ENCODE results near the gene PHF13. TPM values are rescaled to one million over a fixed set of nuclear protein-coding genes. Genes with fewer than 3 reads are reported as not detected.
A peak's percentile ranks its signal among the peaks of the same experiment; 100 is the strongest.

PHF13 gene
- total and polyA plus RNA-seq, 7 experiments from 2014 or later, result 4.4 to 14.3 (median 8.0) TPM

DNA sequence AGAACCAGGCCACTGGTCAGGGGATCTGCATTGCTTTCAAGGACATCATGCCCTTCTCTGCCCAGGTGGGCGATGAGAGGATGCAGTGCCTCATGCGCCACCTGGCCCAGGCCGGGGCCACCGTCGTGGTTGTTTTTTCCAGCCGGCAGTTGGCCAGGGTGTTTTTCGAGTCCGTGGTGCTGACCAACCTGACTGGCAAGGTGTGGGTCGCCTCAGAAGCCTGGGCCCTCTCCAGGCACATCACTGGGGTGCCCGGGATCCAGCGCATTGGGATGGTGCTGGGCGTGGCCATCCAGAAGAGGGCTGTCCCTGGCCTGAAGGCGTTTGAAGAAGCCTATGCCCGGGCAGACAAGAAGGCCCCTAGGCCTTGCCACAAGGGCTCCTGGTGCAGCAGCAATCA lies 38.7 kb upstream of the PHF13 start:
- DNase-seq, result no peak
- H3K4me1 Mint-ChIP-seq, result peaks cover 6 to 16% (median 10%) of the 10 kb centered on the region in 7 donors
- Histone ChIP-seq H3K4me3 (ENCODE audit: low read length) (no peak overlapping the region), H3K9me3 (ENCODE audit: control insufficient read depth in 2 of 3, low read length in 3 of 3) (no peaks in the 10 kb centered on the region), H3K27ac (ENCODE audit: low read depth, low read length) (no peak overlapping the region), H3K4me1 (ENCODE audit: control insufficient read depth in 2 of 2, insufficient read depth in 2 of 2, low read length in 2 of 2) (peaks cover 6% of the 10 kb centered on the region in 2 donors), H3K36me3 (ENCODE audit: control insufficient read depth in 2 of 3, insufficient read depth in 3 of 3, low read length in 3 of 3) (peaks cover 0 to under 1% (median 0%) of the 10 kb centered on the region in 3 experiments), H3K27me3 (ENCODE audit: control insufficient read depth in 2 of 2, insufficient read depth in 2 of 2, low read length in 2 of 2) (no peaks in the 10 kb centered on the region)
- peaks cover 0 to 6% (median 3%) of the 10 kb centered on the region in 11 donors for H3K9me3 Mint-ChIP-seq
- ChIA-PET POLR2A (interaction anchor here (1.1 kb wide), 1 partner anchor 28 kb away, joined by 5 read pairs; the partner anchor contains the start of gene KLHL21), CTCF (interaction anchor here (0.8 kb wide), 1 partner anchor 41 kb away, joined by 5 read pairs; no protein-coding TSS in a partner anchor)
- H3K27me3 Mint-ChIP-seq, result peaks cover 0 to 10% (median 0%) of the 10 kb centered on the region in 5 donors
- H3K27ac Mint-ChIP-seq, result no peak overlapping the region
- intact Hi-C loops (cut with micrococcal nuclease), result no loop called here
- no peak overlapping the region for H3K4me3 Mint-ChIP-seq
- no peaks in the 10 kb centered on the region for H3K36me3 Mint-ChIP-seq
- no peak for ATAC-seq

DNA sequence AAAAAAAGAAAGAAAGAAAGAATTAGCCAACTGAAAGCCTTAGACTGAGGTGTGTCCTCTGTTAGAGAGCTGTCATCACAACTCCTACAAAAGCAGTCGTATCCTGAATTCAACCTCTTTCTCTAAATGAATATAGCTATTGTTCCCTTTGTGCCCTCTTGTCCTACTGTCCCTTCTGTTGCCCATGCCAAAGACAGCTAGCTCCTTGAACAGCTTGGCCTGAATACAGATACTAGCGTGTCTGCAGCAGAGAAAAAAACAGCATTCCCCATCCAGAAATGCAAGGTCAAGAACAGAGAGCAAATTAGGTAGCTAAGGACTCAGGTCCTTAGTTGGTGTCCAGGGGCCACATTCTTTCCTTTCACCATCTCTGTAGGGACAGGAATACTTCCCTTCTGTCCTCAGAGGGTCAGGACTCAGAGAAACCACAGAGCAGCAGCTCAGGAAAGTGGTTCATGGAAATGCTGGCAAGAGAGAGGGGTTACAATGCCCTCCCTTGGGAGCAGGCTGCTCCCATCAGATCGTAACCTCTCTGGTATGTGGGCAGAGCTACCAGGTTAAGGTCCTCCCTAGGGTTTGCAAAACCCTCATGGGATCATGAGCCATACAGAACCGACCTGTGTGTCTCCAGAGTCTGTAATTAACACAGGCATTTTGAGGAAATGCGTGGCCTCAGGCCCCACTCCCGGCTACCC lies 35.6 kb upstream of the PHF13 start:
- peaks cover 24 to 40% (median 33%) of the 10 kb centered on the region in 7 donors for H3K4me1 Mint-ChIP-seq
- H3K4me1 ChIP-seq (ENCODE audit: control insufficient read depth in 2 of 2, insufficient read depth in 2 of 2, low read length in 2 of 2), result peaks cover 25 to 27% of the 10 kb centered on the region in 2 donors
- peaks cover 0 to 9% (median 0%) of the 10 kb centered on the region in 3 experiments for H3K36me3 ChIP-seq (ENCODE audit: control insufficient read depth in 2 of 3, insufficient read depth in 3 of 3, low read length in 3 of 3)
- H3K9me3 Mint-ChIP-seq, result no peaks in the 10 kb centered on the region
- ChIA-PET POLR2A (interaction anchor here (1.5 to 6.9 kb wide), 2 partner anchors 23 to 118 kb away, joined by 4 to 153 read pairs; partner anchors contain the start of gene KLHL21), CTCF (interaction anchor here (1.1 kb wide), 1 partner anchor 24 kb away, joined by 3 read pairs; the partner anchor contains the start of gene NOL9)
- H3K4me3 ChIP-seq (ENCODE audit: low read length), result no peak overlapping the region
- H3K9me3 ChIP-seq (ENCODE audit: control insufficient read depth in 2 of 3, low read length in 3 of 3), result no peaks in the 10 kb centered on the region
- H3K4me3 Mint-ChIP-seq, result peak overlapping the region in 3 of 10 donors; percentile 35 to 40 (median 36)
- DNase-seq (no peak), ATAC-seq (no peak)
- H3K27me3 Mint-ChIP-seq, result no peaks in the 10 kb centered on the region
- H3K27ac ChIP-seq (ENCODE audit: low read depth, low read length), result no peak overlapping the region
- H3K27me3 ChIP-seq (ENCODE audit: control insufficient read depth in 2 of 2, insufficient read depth in 2 of 2, low read length in 2 of 2), result no peaks in the 10 kb centered on the region
- H3K27ac Mint-ChIP-seq, result peak overlapping the region in 5 of 9 donors; percentile 0 to 95 (median 36)
- H3K36me3 Mint-ChIP-seq, result peaks cover 0 to 1% (median 0%) of the 10 kb centered on the region in 5 donors
- intact Hi-C loops (cut with micrococcal nuclease), result loop anchor here in 1 of 2 donors (2.0 kb wide), 1 partner anchor 47 kb away; the partner anchor contains the start of gene THAP3

- Histone ChIP-seq H3K27ac (ENCODE audit: low read depth, low read length) (peak overlapping the region; percentile 91), H3K9me3 (ENCODE audit: control insufficient read depth in 2 of 3, low read length in 3 of 3) (no peaks in the 10 kb centered on the region), H3K4me3 (ENCODE audit: low read length) (no peak overlapping the region), H3K4me1 (ENCODE audit: control insufficient read depth in 2 of 2, insufficient read depth in 2 of 2, low read length in 2 of 2) (peaks cover 25 to 27% of the 10 kb centered on the region in 2 donors), H3K27me3 (ENCODE audit: control insufficient read depth in 2 of 2, insufficient read depth in 2 of 2, low read length in 2 of 2) (no peaks in the 10 kb centered on the region), H3K36me3 (ENCODE audit: control insufficient read depth in 2 of 3, insufficient read depth in 3 of 3, low read length in 3 of 3) (peaks cover 0 to 9% (median 0%) of the 10 kb centered on the region in 3 experiments)
- no peaks in the 10 kb centered on the region for H3K9me3 Mint-ChIP-seq
- peaks cover 24 to 40% (median 33%) of the 10 kb centered on the region in 7 donors for H3K4me1 Mint-ChIP-seq
- peak overlapping the region; percentile 76 to 97 (median 96) for H3K4me3 Mint-ChIP-seq
- no peak for ATAC-seq
- no peak for DNase-seq
- H3K27me3 Mint-ChIP-seq, result no peaks in the 10 kb centered on the region
- H3K36me3 Mint-ChIP-seq, result peaks cover 0 to 1% (median 0%) of the 10 kb centered on the region in 5 donors
- intact Hi-C loops (cut with micrococcal nuclease), result loop anchor here (1.0 to 2.0 kb wide), 6 partner anchors 24 to 123 kb away; partner anchors contain the start of genes NOL9 (in 2 of the 2), PHF13 (in 2 of the 2), DNAJC11 (in 1 of the 2) and KLHL21 (in 1 of the 2)
- peak overlapping the region; percentile 88 to 98 (median 95) for H3K27ac Mint-ChIP-seq
- POLR2A ChIA-PET, result interaction anchor here (0.9 to 6.9 kb wide), 5 partner anchors 23 to 118 kb away, joined by 3 to 153 read pairs (median 5); partner anchors contain the start of gene KLHL21
- CTCF ChIA-PET, result interaction anchor here (1.1 kb wide), 1 partner anchor 25 kb away, joined by 3 read pairs; the partner anchor contains the start of gene NOL9
Measured at GRCh38 chr1:6578624-6579373, 34.7 kb upstream of the PHF13 start.

- ATAC-seq (peak; percentile 98), DNase-seq (peak; percentile 92 to 97 (median 94))
- no peaks in the 10 kb centered on the region for H3K9me3 ChIP-seq (ENCODE audit: control insufficient read depth in 2 of 3, low read length in 3 of 3)
- Mint-ChIP-seq H3K27me3 (no peaks in the 10 kb centered on the region), H3K9me3 (peaks cover 0 to under 1% (median 0%) of the 10 kb centered on the region in 11 donors), H3K36me3 (peaks cover 0 to 1% (median 0%) of the 10 kb centered on the region in 5 donors), H3K27ac (peak within 1 kb of the TSS; percentile 88 to 98 (median 95)), H3K4me3 (peak within 1 kb of the TSS; percentile 76 to 97 (median 96)), H3K4me1 (peaks cover 27 to 43% (median 35%) of the 10 kb centered on the region in 7 donors)
- peak within 1 kb of the TSS; percentile 91 for H3K27ac ChIP-seq (ENCODE audit: low read depth, low read length)
- intact Hi-C loops (cut with micrococcal nuclease), result loop anchor here (1.0 to 2.0 kb wide), 7 partner anchors 22 to 122 kb away; partner anchors contain the start of genes NOL9 (in 2 of the 2), PHF13 (in 2 of the 2), DNAJC11 (in 1 of the 2) and KLHL21 (in 1 of the 2)
- no peaks in the 10 kb centered on the region for H3K27me3 ChIP-seq (ENCODE audit: control insufficient read depth in 2 of 2, insufficient read depth in 2 of 2, low read length in 2 of 2)
- peaks cover 0 to 9% (median 0%) of the 10 kb centered on the region in 3 experiments for H3K36me3 ChIP-seq (ENCODE audit: control insufficient read depth in 2 of 3, insufficient read depth in 3 of 3, low read length in 3 of 3)
- ChIA-PET POLR2A (interaction anchor here (0.6 to 6.9 kb wide), 15 partner anchors 9 to 122 kb away, joined by 3 to 153 read pairs (median 4); partner anchors contain the start of genes DNAJC11, KLHL21, NOL9 and TAS1R1), CTCF (interaction anchor here (1.0 to 1.7 kb wide), 5 partner anchors 9 to 37 kb away, joined by 3 to 7 read pairs (median 4); no protein-coding TSS in a partner anchor)
- peaks cover 25 to 27% of the 10 kb centered on the region in 2 donors for H3K4me1 ChIP-seq (ENCODE audit: control insufficient read depth in 2 of 2, insufficient read depth in 2 of 2, low read length in 2 of 2)
- H3K4me3 ChIP-seq (ENCODE audit: low read length), result peak within 1 kb of the TSS; percentile 76
Measured at GRCh38 chr1:6579374-6580118, 34.0 kb upstream of the PHF13 start, which contains the start of gene ZBTB48. TSS of gene ZBTB48 (plus strand) at chr1:6579994. CDS start at chr1:6580610, 616 bp downstream.

DNA sequence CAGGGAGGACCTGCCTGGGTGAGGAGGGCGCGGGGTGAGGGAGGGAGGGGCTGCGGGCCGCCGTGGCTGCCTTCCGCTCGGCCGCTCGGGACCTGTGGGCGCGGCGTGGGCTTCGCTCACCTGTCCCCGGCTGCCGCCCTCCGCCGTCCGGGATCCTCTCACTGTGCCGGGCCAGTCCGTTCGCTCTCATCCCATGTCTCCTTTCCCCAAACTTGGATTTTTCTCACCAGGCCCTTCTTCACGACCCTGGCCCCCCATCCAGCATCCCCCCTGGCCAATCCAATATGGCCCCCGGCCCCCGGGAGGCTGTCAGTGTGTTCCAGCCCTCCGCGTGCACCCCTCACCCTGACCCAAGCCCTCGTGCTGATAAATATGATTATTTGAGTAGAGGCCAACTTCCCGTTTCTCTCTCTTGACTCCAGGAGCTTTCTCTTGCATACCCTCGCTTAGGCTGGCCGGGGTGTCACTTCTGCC lies 33.4 kb upstream of the PHF13 start:
- Histone ChIP-seq H3K4me1 (ENCODE audit: control insufficient read depth in 2 of 2, insufficient read depth in 2 of 2, low read length in 2 of 2) (peaks cover 25 to 27% of the 10 kb centered on the region in 2 donors), H3K9me3 (ENCODE audit: control insufficient read depth in 2 of 3, low read length in 3 of 3) (no peaks in the 10 kb centered on the region), H3K27me3 (ENCODE audit: control insufficient read depth in 2 of 2, insufficient read depth in 2 of 2, low read length in 2 of 2) (no peaks in the 10 kb centered on the region), H3K27ac (ENCODE audit: low read depth, low read length) (peak overlapping the region; percentile 91), H3K4me3 (ENCODE audit: low read length) (peak overlapping the region; percentile 76), H3K36me3 (ENCODE audit: control insufficient read depth in 2 of 3, insufficient read depth in 3 of 3, low read length in 3 of 3) (peaks cover 0 to 9% (median 0%) of the 10 kb centered on the region in 3 experiments)
- Mint-ChIP-seq H3K4me1 (peaks cover 33 to 49% (median 40%) of the 10 kb centered on the region in 7 donors), H3K4me3 (peak overlapping the region; percentile 76 to 97 (median 96)), H3K9me3 (peaks cover 0 to 2% (median 0%) of the 10 kb centered on the region in 11 donors), H3K27ac (peak overlapping the region; percentile 88 to 98 (median 95)), H3K36me3 (peaks cover 0 to 4% (median 0%) of the 10 kb centered on the region in 5 donors), H3K27me3 (no peaks in the 10 kb centered on the region)
- POLR2A ChIA-PET, result interaction anchor here (0.7 to 6.9 kb wide), 18 partner anchors 9 to 121 kb away, joined by 3 to 153 read pairs (median 4); partner anchors contain the start of genes DNAJC11, KLHL21, NOL9 and TAS1R1
- ATAC-seq (peak; percentile 3), DNase-seq (no peak)
- intact Hi-C loops (cut with micrococcal nuclease), result loop anchor here in 1 of 2 donors (1.0 kb wide), 1 partner anchor 21 kb away; no protein-coding TSS in a partner anchor
- CTCF ChIA-PET, result interaction anchor here (1.0 to 1.7 kb wide), 5 partner anchors 9 to 36 kb away, joined by 3 to 7 read pairs (median 4); no protein-coding TSS in a partner anchor
